K562 (cell line): Measurements from ENCODE around the gene TRIO. TPM values are rescaled to one million over a fixed set of nuclear protein-coding genes. Genes with fewer than 3 reads are reported as not detected.

ENCODE experiments used
- ATAC-seq: fragments of 200-7000 bp; cut with Tn5 transposase; 3 replicates; pipeline ENCODE4 v1.9.1; 2020; ENCODE audit warnings: moderate library complexity
- BruUV-seq: library from RNA; stranded (reverse); fragments of 400-500 nt; replicated peaks from 2 replicates; lab custom pipeline; 2021; lab: Mats Ljungman, UMichigan
- CTCF ChIA-PET: fragments of 300-600 bp; formaldehyde crosslinking; extraction: SDS; loops from one replicate; lab custom pipeline; 2021; ENCODE audit warnings: low intra/inter-chr PET ratio; lab: Yijun Ruan, JAX
- POLR2A ChIA-PET: fragments of 300-600, 350-650 bp; sonication (Branson Sonifier 250); formaldehyde crosslinking; extraction: SDS; loops from one replicate; lab custom pipeline; 2021; ENCODE audit warnings: antibody characterized with exemption, inconsistent platforms; lab: Yijun Ruan, JAX
- DNase-seq, 4 experiments: peaks; one replicate each; pipeline versions ENCODE4 v3.0.0 to v3.0.0-alpha.2; 2011 to 2018; ENCODE audit warnings: low spot score in 3 of 4, mixed read lengths in 3 of 4; ENCODE audit errors: extremely low read depth in 1 of 4
- FAIRE-seq: peaks from 2 replicates; lab custom pipeline; 2011; peaks lifted over from hg19 to GRCh38; lab: Jason Lieb, UNC
- H2AFZ ChIP-seq: 2 replicates; pipeline ENCODE4 v1.6.0; 2011; ENCODE audit warnings: low read depth, low read length, control low read depth, inconsistent platforms
- H3K27ac ChIP-seq: fragments of 200-600 bp; 3 replicates; pipeline ENCODE4 v1.8.0; 2011; ENCODE audit warnings: low read depth, mild to moderate bottlenecking, control low read depth, inconsistent platforms, low read length, moderate library complexity, mixed read lengths; ENCODE audit errors: extremely low read depth
- H3K27me3 ChIP-seq, 2 experiments: fragments of 300-600 bp in 1 of 2; 2 replicates in 1 of 2; 3 replicates in 1 of 2; pipeline versions ENCODE4 v1.6.0 to v1.8.0; 2011; ENCODE audit warnings: inconsistent platforms in 2 of 2, low read length in 2 of 2, mild to moderate bottlenecking in 1 of 2, mixed read lengths in 1 of 2, moderate library complexity in 1 of 2; ENCODE audit not compliant: control insufficient read depth in 2 of 2, insufficient read depth in 2 of 2
- H3K36me3 ChIP-seq: fragments of 300-600 bp; 3 replicates; pipeline ENCODE4 v1.8.0; 2011; ENCODE audit warnings: mild to moderate bottlenecking, low read length, inconsistent platforms; ENCODE audit not compliant: control insufficient read depth, insufficient read depth
- H3K4me1 ChIP-seq, 2 experiments: fragments of 200-600 bp in 1 of 2; replicated peaks in 1 of 2; 2 replicates in 1 of 2; 3 replicates in 1 of 2; pipeline versions ENCODE4 v1.5.1 to v1.8.0; 2011; ENCODE audit warnings: inconsistent platforms in 2 of 2, low read length in 2 of 2, mild to moderate bottlenecking in 1 of 2, mixed read lengths in 1 of 2, moderate library complexity in 1 of 2; ENCODE audit not compliant: control insufficient read depth in 2 of 2, insufficient read depth in 2 of 2
- H3K4me2 ChIP-seq: 2 replicates; pipeline ENCODE4 v1.6.1; 2011; ENCODE audit warnings: low read length, control low read depth, inconsistent platforms, mixed read lengths; ENCODE audit not compliant: insufficient read depth
- H3K4me3 ChIP-seq: fragments of 200-600 bp; sonication (generic), shearing (Covaris generic); 2 replicates; pipeline ENCODE4 v1.5.1; 2016; ENCODE audit warnings: control low read depth, inconsistent platforms
- H3K79me2 ChIP-seq: fragments of 200-600 bp; 3 replicates; pipeline ENCODE4 v1.8.0; 2011; ENCODE audit warnings: low read length, inconsistent platforms; ENCODE audit not compliant: control insufficient read depth, insufficient read depth
- H3K9ac ChIP-seq, 2 experiments: 2 replicates each; pipeline versions ENCODE4 v1.6.0 to v1.6.1; 2011; ENCODE audit warnings: low read depth in 2 of 2, low read length in 2 of 2, control low read depth in 1 of 2, inconsistent platforms in 1 of 2, mild to moderate bottlenecking in 1 of 2, mixed read lengths in 1 of 2; ENCODE audit not compliant: insufficient read depth in 1 of 2
- H3K9me1 ChIP-seq: one replicate; pipeline ENCODE4 v1.6.0; 2011; ENCODE audit warnings: inconsistent platforms, mild to moderate bottlenecking, low read length, moderate library complexity; ENCODE audit not compliant: control insufficient read depth, insufficient read depth
- H3K9me3 ChIP-seq: replicated peaks from 2 replicates; pipeline ENCODE4 v1.5.1; 2011; ENCODE audit warnings: low read depth, low read length, inconsistent platforms; ENCODE audit not compliant: control insufficient read depth, insufficient read depth
- H4K20me1 ChIP-seq: replicated peaks from 2 replicates; pipeline ENCODE4 v1.6.1; 2011; ENCODE audit warnings: low read length, inconsistent platforms, mixed read lengths; ENCODE audit not compliant: control insufficient read depth, insufficient read depth
- CBFA2T3 ChIP-seq: fragments of 450-650 bp; IDR thresholded peaks from 2 replicates; pipeline ENCODE4 v1.6.1; 2017
- NFE2 ChIP-seq: IDR thresholded peaks from 2 replicates; pipeline ENCODE4 v1.6.1; 2014; ENCODE audit warnings: antibody characterized with exemption, low read depth
- TAL1 ChIP-seq: fragments of 450-650 bp; IDR thresholded peaks from 2 replicates; pipeline ENCODE4 v1.6.1; 2016; ENCODE audit warnings: mild to moderate bottlenecking
- ZFP30 ChIP-seq: fragments of 250-450 bp; sonication (Bioruptor Pico); IDR thresholded peaks from 2 replicates; pipeline ENCODE4 v1.8.0; 2022; ENCODE audit warnings: moderate library complexity, mild to moderate bottlenecking, inconsistent platforms, borderline replicate concordance
- WGBS: fragments of 100-300 bp; shearing (Covaris generic); methylation state at CpG from one replicate; pipeline ENCODE4 v1.1.6; 2016; ENCODE audit warnings: low coverage, mixed read lengths; ENCODE audit not compliant: insufficient coverage; ENCODE audit errors: missing lambda C conversion rate; 5-methylcytosine and 5-hydroxymethylcytosine counted together
- in situ Hi-C: fragments of 300-500 bp; cut with MboI; formaldehyde crosslinking; loops from 4 replicates; pipeline ENCODE4 v1.15.0; 2018; ENCODE audit warnings: inconsistent platforms, mixed read lengths
- intact Hi-C: fragments of 100-400 bp; cut with micrococcal nuclease; formaldehyde crosslinking; loops from 2 replicates; pipeline ENCODE4 v1.14.2; 2022
- polyA plus RNA-seq, 8 experiments: library from polyadenylated mRNA; depleted of rRNA in 4 of 8; stranded (reverse) in 5 of 8; unstranded in 3 of 8; fragments of >200 nt; fragmentation: Nextera tagmentation in 2 of 8; fragmentation: Illumina TruSeq in 1 of 8; extraction: Ambion mirVana in 2 of 8; extraction: Trizol in 1 of 8; gene quantifications; 2 replicates each; pipeline versions ENCODE4 v1.2.1 to v1.2.3, GENCODE V29; 2011 to 2014; ENCODE audit warnings: inconsistent platforms in 1 of 8, missing spikeins in 1 of 8
- total RNA-seq, 7 experiments: library from RNA; depleted of rRNA in 6 of 7; stranded (reverse); fragments of >200 nt in 6 of 7; fragmentation: Illumina TruSeq in 2 of 7; extraction: Trizol in 2 of 7; gene quantifications; 2 replicates each; pipeline versions ENCODE4 v1.2.1 to v1.2.3, GENCODE V29; 2011 to 2021; ENCODE audit warnings: low replicate concordance in 1 of 7
- TF ChIP-seq, protein P1 (sequence below): IDR thresholded peaks from 2 replicates; pipeline ENCODE4 v1.6.1; 2016; ENCODE audit warnings: missing genetic modification characterization, missing compliant biosample characterization
- TF ChIP-seq, protein P2 (sequence below), 2 experiments: fragments of 450-650 bp; IDR thresholded peaks; 2 replicates each; pipeline ENCODE4 v1.6.1; 2016

TRIO gene
- total and polyA plus RNA-seq, 9 of the 15 experiments (the other 6 are each of a cell fraction or from before 2014, with no cell fraction given) = 0.24 to 5.0 (median 1.1) TPM

DNA sequence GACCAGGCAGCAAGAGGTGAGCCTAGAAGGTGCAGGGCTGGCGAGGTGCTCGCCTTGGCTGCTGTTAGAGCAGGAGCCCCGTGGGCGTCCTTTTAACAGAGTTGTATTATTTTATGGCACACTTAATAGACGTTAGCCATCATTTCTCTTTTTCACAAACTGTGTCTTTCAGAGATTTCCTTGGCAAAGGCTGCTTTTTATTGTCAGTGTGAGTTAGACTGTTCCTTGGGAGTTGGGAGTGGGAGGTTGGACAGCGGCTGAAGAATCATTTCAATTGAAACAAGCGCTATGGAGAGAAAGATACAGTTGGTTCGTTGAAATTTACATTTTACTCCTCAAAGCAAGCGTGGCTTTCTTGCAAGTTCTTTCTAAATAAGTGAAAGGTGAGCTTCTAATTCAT is 133.2 kb downstream of the TRIO start (continued):
- TF ChIP-seq, protein P1, sequence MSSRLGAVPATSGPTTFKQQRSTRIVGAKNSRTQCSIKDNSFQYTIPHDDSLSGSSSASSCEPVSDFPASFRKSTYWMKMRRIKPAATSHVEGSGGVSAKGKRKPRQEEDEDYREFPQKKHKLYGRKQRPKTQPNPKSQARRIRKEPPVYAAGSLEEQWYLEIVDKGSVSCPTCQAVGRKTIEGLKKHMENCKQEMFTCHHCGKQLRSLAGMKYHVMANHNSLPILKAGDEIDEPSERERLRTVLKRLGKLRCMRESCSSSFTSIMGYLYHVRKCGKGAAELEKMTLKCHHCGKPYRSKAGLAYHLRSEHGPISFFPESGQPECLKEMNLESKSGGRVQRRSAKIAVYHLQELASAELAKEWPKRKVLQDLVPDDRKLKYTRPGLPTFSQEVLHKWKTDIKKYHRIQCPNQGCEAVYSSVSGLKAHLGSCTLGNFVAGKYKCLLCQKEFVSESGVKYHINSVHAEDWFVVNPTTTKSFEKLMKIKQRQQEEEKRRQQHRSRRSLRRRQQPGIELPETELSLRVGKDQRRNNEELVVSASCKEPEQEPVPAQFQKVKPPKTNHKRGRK (tag) = no peak
- no peak for TF ChIP-seq ZFP30 (CRISPR knock-in tag)

DNA sequence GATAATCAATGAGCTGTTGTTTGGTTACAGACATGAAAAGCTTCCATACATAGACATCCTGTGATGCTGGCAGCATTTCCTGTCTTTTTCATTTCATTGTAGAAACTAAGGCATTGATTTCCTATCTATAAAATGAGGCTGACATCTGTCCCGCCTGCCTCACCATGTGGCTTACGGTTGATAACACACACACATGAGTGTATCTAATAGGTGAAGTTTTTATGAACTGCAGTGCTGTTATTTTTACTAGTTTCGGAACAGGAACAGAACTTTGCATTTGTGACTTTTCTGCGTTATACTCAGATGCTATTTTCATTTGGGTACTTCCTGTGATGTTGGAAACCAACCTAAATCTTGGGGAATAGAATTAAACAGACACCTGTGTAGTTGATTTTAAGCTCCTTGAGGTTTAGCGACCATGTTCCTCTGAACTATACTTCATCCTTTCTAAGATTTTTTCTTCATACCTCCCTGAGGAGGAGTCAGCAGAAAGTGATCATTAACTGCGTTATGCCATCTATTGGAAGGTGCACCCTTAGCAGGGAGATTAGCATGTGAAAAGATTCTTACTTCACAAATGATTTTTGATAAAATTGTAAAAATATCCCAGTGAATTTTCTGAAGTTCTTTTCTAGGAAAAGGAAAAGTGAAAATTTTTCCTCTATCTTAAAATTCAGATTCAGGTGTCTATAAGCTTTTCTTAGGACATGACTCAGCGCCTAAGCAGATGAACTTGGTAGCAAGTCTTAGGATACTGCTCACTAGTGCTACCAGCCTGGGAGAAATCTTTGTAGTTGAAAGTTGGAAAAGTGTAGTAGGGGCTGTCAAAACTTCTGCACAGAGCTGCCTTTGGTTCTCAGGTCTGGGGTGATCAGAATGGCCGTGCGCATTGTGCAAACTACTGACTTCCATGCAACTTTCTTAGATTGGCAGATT is 134.5 kb downstream of the TRIO start:
- BruUV-seq = no TSS peak
- Histone ChIP-seq H3K9me1 (no peaks in the 10 kb centered on the region), H3K4me1 (peaks cover 0 to 6% of the 10 kb centered on the region in 2 experiments; a peak in 2 of 5 replicates), H3K27me3 (no peaks in the 10 kb centered on the region), H3K4me3 (no peak overlapping the region), H3K27ac (no peak overlapping the region), H3K9ac (no peak overlapping the region), H2AFZ (no peak overlapping the region), H3K9me3 (no peaks in the 10 kb centered on the region), H3K79me2 (no peaks in the 10 kb centered on the region), H3K4me2 (no peak overlapping the region), H4K20me1 (no peaks in the 10 kb centered on the region), H3K36me3 (no peaks in the 10 kb centered on the region)
- CTCF ChIA-PET = no interaction called here
- no peak for DNase-seq
- intact Hi-C loops (no loop called here), in situ Hi-C loops (no loop called here)
- POLR2A ChIA-PET = no interaction called here
- FAIRE-seq = no peak
- ATAC-seq = peak; percentile 53
- WGBS = 30% methylated on average over 9 of the region's 9 CpGs
- TF ChIP-seq TAL1 (peak; percentile 7; the same call in 1 of the 2 replicates), NFE2 (peak; percentile 51), CBFA2T3 (peak; percentile 41)
- TF ChIP-seq, protein P2, sequence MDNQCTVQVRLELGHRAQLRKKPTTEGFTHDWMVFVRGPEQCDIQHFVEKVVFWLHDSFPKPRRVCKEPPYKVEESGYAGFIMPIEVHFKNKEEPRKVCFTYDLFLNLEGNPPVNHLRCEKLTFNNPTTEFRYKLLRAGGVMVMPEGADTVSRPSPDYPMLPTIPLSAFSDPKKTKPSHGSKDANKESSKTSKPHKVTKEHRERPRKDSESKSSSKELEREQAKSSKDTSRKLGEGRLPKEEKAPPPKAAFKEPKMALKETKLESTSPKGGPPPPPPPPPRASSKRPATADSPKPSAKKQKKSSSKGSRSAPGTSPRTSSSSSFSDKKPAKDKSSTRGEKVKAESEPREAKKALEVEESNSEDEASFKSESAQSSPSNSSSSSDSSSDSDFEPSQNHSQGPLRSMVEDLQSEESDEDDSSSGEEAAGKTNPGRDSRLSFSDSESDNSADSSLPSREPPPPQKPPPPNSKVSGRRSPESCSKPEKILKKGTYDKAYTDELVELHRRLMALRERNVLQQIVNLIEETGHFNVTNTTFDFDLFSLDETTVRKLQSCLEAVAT (IDR thresholded peaks at IDR 0.05) = no peak
